Pons (tissue), 1 donor: Measurements from ENCODE around the gene VMP1.

Experiments
- DNase-seq: peaks from one replicate; pipeline ENCODE4 v3.0.0-alpha.2; 2016; ENCODE audit warnings: low spot score

VMP1 gene

DNA sequence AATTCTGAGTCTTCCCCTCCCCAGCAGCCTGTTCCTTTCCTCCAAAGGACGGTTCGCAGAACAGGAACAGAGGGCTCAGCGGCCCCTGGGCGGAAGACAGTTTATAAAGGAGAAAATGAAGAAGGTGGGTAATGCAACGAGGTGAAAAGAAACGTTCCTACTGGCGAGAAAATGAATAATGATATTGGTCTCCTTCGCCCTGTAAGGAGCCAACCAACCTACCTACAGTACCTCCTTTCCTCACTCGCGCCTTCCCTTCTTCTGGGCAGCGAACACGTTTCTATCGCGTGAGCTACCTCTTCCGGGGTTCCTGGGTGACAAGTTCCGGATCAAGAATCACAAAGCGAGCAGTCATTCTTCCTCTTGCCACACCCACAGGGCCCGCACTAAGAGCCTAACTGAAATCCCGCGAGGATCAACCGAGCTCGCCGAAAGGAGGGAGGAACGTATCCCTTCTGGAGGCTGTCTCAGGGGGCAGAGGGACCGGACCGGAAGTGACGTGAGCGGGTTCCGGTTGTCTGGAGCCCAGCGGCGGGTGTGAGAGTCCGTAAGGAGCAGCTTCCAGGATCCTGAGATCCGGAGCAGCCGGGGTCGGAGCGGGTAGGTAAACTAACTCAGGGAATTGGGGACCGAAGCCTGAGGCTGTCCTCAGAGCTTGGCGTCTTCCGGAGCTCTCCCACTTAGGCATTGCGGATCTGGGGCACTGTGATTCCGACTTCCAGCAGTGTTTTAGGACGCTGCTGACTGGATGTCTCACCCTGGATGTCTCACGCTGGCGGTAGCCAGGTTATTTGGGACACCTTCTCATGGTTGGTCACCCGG, at the start of gene VMP1, which contains the start of gene PTRH2:
VMP1 (plus strand) TSS at position 506 of the 822 bp plus-strand sequence. CDS start 23,793 bp downstream, outside the sequence.
PTRH2 (minus strand) TSS at position 282 of the 822 bp plus-strand sequence. CDS start 9,452 bp downstream, outside the sequence.
- DNase-seq = peak; percentile 100

DNA sequence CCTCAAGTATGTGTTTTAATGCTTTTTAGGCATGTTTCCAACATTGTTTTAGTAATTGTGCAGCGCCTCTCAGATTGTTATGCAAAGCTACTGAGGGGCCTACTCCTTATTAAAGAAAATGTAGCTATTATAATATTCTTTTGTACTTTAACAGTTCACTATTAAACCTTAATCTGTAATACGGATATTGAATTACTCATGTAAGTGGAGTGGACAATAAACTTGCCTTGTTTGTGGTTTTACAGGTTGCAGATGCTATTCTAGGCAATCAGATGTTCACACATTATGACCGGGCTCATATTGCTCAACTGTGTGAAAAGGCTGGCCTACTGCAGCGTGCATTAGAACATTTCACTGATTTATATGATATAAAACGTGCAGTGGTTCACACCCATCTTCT, 41.2 kb upstream of the VMP1 start:
- DNase-seq = no peak

DNA sequence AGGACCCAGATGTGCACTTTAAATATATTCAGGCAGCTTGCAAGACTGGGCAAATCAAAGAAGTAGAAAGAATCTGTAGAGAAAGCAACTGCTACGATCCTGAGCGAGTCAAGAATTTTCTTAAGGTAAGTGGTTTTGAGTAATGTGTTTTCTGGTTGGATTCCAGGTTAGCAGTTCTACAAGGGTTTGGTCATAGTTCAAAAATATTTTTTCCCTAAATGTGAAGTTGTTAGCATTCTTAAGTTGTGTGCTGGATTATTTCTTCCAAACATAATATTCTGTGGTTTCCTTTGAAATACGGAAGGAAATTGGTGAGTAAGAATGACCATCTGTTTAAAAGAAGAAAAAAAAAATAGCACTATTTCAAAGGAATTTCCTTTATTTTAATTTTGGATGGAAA, 38.6 kb upstream of the VMP1 start:
- DNase-seq = peak; percentile 30

DNA sequence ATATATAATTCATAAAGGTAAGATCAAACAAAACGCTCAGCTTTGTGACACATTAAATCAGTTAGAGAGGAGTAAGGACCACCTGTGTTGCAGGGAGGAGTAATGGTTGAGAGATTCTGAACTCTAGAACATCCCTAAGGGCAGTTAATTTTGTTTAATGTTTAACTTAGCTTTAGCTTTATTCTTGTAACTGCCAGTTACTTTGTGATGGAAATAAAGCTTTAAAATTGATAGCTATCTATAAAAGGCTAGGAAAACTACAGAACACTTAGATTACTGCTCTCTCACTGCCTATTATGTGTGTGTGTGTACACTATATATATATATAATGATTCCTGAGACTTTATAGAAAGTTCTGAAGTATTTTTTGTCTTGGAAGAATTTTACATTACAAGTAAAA, 38.0 kb upstream of the VMP1 start:
- DNase-seq = no peak

DNA sequence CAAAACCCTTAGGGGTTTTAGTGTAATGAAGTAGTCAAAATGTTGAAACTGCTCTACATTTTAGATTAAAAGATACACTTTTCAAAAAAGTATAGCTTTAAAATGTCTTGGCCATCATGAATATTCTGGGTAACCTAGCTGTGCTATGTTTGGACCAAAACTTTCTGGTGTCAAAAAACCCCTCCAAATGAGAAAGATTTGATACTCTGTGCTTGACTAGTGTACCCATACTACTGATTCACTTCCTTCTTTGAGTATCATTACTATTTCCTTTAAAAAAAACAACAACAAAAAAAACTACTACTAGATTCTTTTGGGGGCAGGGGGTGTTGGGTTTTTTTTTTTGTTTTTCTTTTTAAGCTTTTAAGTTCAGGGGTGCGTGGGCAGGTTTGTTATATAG, 37.5 kb upstream of the VMP1 start:
- DNase-seq = no peak

DNA sequence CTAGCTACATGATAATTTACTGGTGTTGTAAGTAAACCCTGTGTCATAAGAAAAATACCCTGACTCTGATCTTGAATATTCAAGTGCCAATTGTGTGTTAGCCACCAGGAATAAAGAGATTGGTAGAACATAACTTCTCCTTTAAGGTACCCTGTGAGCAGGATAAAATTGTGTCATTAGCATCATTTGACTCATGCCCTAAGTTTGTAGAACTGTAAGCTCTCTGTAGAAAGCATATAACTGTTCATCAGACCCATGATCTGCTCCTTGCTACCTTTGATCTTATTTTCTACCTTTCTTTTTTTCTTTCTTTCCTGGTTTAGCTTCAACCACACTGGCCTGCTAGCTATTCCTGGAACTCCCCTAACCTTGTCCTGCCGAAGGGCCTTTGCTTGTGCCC, 36.1 kb upstream of the VMP1 start:
- DNase-seq = no peak

DNA sequence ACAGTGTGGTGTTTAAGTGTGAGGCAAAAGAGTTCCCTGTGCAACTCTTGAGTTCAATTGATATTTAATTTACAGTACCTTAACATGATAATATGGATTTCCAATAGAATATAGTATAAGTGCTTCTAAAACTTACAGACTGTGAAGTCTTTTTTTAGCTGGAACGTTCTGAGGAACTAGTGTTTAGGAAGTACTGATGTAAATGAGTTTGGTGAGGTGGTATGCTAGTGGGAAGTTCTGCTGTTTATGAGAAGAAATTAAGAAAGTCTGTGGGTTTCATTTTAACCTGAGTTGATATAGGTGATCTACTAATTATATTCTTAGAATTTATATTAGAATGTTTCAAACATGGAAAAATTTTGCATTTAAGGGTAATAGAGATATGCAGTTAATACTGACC, 32.2 kb upstream of the VMP1 start:
- DNase-seq = no peak

DNA sequence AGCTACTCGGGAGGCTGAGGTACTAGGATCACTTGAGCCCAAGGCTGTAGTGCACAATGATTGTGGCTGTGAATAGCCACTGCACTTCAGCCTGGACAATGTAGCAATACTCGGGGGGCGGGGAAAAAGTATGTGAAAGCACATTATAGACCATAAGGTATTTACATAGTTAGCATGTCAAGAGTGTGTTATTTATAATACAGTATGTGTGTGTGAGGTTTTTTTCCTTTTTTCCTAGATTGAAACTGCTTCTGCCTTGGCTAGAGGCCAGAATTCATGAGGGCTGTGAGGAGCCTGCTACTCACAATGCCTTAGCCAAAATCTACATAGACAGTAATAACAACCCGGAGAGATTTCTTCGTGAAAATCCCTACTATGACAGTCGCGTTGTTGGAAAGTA, 30.7 kb upstream of the VMP1 start:
- DNase-seq = no peak

DNA sequence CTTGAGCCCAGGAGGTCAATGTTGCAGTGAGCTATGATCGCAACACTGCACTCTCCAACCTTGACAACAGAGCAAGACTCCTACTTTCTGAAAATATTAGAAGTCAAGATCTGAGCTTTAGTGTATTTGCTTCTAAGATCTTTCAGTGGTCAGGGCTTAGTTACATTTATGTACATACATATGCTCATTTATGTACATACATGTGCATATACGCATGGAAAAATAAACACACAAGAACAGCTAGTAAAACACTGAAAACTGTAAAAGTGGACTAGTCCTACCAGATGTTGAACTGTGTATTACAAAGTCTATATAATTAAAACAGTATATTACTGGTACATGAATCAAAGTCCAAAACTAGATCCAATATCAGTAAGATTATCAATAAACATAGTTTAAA, 28.5 kb upstream of the VMP1 start:
- no peak for DNase-seq

DNA sequence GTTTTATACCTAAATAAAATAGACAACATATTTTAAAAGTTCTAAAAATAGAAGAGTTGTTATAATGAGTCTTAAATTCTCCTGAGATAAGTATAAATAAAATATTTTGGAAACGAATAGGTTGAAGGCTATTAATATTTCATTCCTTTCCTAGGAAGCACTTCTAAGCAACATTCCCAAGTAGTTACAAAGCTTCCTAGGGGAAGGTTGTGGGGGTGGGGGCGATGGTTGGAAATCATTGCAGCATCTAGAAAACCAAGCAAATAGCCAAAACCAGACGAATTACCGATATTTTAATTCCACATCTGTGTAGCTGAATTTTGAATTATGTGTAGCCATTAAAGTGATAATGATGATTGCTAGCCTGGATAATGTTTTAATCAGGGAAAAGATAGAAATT, 27.1 kb upstream of the VMP1 start:
- DNase-seq = no peak

DNA sequence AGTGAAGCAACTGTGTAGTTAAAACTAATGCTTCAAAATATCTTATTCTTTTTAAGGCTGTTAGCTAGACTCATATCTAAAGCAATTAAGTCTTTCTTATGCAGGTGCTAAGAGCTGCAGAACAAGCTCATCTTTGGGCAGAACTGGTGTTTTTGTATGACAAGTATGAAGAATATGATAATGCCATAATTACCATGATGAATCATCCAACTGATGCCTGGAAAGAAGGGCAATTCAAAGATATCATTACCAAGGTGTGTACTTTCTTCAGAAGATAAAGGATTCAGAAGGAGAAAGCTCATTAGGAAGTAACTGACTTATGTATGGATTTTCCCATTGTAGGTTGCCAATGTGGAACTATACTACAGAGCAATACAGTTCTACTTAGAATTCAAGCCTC, 24.2 kb upstream of the VMP1 start:
- DNase-seq = no peak

DNA sequence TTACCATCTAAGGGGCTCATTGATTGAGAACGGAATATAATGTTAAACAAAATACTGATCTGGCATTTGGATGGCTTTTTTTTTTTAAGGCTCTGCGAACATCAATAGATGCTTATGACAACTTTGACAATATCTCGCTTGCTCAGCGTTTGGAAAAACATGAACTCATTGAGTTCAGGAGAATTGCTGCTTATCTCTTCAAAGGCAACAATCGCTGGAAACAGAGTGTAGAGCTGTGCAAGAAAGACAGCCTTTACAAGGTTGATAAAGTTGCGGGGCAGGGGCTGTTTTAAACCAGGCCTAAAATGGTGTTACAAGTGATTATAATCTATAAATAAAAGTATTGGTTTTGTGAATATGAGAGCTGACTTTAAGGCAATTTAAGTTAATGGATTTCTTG, 22.5 kb upstream of the VMP1 start:
- DNase-seq = no peak

DNA sequence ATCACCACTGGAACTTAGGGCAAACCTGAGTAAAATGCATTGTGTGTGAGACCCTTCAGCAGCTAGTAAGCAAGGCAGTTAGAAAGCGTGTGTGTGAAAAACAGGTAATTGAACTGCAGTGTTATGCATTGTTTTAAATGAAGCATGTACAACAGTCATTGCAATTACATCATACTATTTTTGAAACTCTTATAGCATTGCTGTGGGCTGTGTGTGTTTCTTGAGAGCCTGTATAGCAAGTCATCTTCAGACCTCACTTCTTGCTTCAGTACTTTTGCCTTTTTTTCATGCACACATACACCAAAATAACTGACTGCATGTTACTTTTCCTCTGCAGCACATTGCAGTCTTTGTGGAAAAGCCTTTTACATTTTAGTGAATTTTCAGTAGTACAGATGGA, 19.4 kb upstream of the VMP1 start:
- DNase-seq = no peak

DNA sequence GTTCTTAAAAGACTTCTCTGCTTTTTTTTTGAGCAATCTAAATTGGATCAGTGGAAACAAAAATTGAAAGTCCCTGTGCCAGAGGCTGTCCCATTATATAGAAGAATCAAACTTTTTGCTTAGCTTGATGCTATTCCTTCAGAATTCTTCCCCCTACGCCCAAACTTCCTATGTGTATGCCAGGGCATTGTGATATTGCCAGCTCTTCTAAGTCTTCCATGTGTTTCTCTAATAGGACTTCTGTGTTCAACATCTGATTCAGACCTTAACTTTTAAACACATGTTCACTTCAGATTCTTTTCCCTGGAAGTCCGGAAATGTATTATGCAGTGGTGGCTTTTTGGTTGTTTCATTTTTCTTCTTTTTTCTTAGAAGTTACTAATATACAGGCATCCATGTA, 19.0 kb upstream of the VMP1 start:
- DNase-seq = no peak

DNA sequence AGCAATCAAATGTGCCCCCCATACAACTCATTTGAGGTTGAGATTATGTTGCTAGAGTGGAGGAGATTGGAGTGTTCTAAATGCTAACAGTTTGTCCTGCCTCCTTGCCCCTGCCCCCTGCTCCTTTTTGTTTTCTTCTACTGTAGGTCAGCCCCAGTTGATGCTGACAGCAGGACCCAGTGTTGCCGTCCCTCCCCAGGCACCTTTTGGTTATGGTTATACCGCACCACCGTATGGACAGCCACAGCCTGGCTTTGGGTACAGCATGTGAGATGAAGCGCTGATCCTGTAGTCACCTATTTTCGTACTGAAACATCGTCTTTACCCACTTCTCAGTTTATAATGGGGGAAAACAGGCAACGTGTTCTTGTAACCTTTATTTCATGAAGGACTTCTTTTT, 13.9 kb upstream of the VMP1 start:
- DNase-seq = no peak

DNA sequence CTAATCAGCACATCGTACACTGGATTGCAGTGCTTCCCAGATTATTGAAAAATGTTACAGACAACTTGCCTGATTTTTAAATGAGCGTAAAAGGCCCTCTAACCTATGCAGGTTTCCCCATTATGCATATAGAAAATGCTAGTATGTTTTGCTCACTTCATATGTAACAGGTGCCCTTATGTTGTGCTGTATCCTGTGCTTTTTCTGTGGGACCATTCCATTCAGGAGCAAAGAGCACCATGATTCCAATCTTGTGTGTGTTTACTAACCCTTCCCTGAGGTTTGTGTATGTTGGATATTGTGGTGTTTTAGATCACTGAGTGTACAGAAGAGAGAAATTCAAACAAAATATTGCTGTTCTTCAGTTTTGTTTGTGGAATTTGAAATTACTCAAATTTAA, 13.1 kb upstream of the VMP1 start:
- no peak for DNase-seq

DNA sequence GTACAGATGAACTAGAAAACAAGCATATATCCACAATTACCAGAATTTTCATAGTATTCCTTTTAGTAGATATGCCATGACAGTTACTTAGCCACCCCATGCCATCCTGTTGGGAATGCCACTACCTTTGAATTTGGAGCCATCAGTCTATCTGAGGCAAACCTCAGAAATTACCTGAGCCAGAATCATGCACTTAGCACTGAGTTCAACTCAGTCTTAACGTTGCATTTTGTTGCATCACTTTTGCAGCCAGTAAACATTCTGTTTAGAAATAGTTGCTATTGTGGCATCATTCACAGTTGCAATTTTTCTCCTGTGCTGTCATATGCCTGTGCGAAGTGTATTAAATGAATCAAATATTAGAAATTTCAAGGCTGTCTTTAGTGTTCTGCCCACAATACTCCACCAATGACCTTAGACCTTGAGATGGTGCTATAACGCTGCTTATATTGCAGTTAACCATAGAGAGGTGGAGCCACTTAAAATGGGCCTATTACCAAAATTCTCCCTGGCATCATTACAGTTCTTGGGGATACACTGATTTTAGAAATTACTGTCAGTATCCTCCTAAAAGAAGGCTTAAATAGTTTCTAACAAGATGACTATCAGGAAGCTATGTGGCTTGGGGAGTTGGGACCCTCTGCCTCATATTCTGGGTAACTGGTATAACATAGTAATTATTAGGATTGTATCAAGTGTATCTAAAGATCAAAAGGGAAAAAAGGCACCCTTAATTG, 11.3 kb upstream of the VMP1 start:
- DNase-seq = no peak

DNA sequence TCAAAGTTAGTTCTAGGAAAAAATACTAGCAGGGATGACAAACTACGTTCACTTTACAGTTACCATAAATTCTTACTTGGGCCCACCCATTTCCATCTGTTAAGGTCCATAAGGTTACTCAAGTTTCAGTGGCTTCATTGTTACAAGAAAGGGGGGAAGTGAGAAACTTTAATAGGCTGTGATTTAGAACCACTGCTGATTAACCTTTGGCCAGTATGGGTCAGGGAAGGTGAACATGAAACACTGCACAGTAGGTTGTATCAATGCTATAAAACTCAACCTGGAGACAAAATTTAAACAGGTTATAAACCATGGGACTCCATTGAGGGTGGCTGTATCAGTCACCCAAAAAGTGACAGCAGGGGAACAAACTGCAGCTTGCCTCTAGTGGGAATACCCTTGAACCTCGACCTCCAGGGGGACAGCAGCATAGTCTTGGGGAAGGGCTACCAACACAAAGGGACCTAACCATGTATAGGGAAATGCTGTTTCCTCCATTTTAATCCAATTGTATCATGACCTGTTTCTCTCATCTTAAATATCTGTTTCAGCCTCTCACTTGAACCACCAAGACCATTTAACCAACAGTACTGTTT, 10.7 kb upstream of the VMP1 start:
- DNase-seq = no peak

DNA sequence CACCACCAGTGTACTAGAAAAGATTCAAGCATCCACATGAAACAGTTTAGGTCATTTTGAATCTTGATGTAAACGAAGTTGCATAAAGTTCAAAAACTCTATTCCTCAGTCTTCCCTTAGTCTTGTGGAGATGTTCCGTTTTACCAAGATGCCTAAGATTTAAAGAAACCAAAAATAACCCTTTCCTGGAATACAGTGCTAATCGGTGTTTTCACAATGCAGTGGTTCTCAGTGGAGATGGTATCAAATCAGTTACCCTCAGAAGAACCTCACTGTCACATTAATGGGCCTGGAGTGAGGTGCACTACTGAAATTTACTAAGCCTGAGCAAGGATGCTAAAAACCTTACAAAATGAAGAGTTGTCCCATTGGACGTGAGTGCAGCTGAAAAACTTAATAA, 9.3 kb upstream of the VMP1 start:
- DNase-seq = no peak

DNA sequence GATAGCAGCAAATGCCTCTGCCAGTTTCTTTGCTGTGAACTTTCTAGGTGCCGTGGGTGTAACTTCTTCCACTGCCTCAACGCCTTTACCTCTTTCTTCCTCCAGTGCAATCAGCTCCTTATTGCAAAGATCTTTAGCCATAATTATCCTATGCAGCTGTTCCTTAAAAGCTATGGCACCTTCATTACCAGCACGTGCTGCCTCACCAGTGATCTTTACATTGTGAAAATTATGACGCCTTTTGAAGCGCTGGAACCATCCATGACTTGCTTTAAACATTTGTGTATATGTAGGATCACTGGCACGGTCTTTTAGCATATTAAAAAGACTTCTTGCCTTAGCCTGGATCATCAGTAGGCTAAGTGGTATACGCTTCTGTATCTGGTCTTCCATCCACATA, 8.2 kb upstream of the VMP1 start:
- no peak for DNase-seq

DNA sequence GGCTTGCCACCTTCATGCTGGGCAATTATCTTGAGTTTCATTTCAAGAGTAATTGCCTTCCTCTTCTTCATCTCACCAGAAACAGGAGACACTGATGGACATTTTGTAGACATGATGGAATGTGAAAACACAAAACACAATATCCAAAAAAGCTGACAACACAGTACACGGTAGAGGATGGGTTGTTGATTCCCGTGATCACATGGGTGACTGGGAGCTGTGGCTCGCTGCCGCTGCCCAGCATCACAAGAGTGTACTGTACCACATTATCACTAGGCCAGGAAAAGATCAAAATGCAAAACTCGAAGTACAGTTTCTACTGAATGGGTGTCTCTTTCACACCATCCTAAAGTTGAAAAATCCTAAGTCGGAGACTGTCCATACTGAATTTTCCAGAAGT, 7.7 kb upstream of the VMP1 start:
- no peak for DNase-seq

DNA sequence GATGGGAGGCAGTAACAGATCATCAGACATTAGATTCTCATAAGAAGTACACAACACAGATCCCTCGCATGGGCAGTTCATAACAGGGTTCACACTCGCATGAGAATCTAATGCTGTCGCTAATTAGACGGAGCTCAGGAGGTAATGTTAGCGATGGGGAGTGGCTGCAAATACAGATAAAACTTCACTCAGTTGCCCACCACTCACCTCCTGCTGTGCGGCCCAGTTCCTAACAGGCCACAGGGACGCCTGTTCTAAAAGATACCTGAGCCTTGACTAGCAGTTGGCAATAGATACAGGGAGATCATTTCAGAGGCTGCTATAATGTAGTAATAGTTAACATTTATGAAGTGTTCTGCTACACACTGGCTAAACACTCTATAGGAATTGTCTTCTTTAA, 5.2 kb upstream of the VMP1 start:
- no peak for DNase-seq

DNA sequence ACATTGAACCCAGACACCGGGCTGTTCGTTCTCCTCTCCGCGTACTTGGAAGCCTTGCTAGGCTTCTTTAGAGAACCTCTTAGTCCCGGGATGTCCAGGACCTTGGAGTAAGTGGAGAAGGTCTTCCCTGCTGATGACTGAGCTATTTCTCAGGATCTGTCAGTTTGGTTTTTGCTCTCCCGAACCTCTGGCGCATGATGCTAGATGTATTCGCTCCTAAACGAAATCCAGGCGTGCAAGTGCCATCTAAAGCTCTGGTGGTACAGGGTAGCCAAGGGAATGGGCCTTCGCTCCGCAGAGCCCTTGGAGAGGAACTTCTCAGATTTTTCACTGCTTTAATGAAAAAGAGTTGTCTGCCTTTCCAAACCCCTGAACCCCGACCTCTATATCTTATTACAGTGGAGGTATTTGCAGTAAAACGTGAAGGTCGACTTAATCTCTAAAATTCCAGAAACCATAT, 547 bp downstream of the VMP1 start:
- peak; percentile 37 for DNase-seq
